HG02981 (cell line): ENCODE results near the gene UMAD1.
A peak's percentile ranks its signal among the peaks of the same experiment; 100 is the strongest.
"Not testable (repeated sequence)": the region's sequence is repeated elsewhere in the genome, so short reads cannot be mapped to it uniquely, and the experiment has no call there.

Experiments
- ATAC-seq: cut with Tn5 transposase; IDR thresholded peaks from one replicate; pipeline ENCODE4 v1.9.1; 2021; ENCODE audit warnings: mild to moderate bottlenecking, moderate library complexity; ENCODE audit not compliant: unreplicated experiment

Gene UMAD1

GRCh38 chr7:7793921-7794320 is 153.4 kb downstream of the UMAD1 start:
- no peak for ATAC-seq

GRCh38 chr7:7795203-7795602 is 154.7 kb downstream of the UMAD1 start:
- no peak for ATAC-seq

- ATAC-seq = no peak
Observed at GRCh38 chr7:7795630-7796121, 155.1 kb downstream of the UMAD1 start.

GRCh38 chr7:7798510-7798909 is 158.0 kb downstream of the UMAD1 start:
- no peak for ATAC-seq

- no peak for ATAC-seq
Observed at GRCh38 chr7:7799138-7799537, 158.6 kb downstream of the UMAD1 start.

GRCh38 chr7:7802531-7802930 is 162.0 kb downstream of the UMAD1 start:
- ATAC-seq = no peak

- ATAC-seq = no peak
Observed at GRCh38 chr7:7803715-7804178, 163.2 kb downstream of the UMAD1 start.

GRCh38 chr7:7804822-7805221 is 164.3 kb downstream of the UMAD1 start:
- ATAC-seq = not testable (repeated sequence)

- no peak for ATAC-seq
Observed at GRCh38 chr7:7805511-7806153, 165.1 kb downstream of the UMAD1 start.

GRCh38 chr7:7808156-7808555 is 167.6 kb downstream of the UMAD1 start:
- ATAC-seq = no peak

GRCh38 chr7:7808626-7809025 is 168.1 kb downstream of the UMAD1 start:
- ATAC-seq = no peak

GRCh38 chr7:7810380-7810779 is 169.8 kb downstream of the UMAD1 start:
- ATAC-seq = no peak

- ATAC-seq = no peak
Observed at GRCh38 chr7:7810826-7811225, 170.3 kb downstream of the UMAD1 start.

- no peak for ATAC-seq
Observed at GRCh38 chr7:7812112-7812511, 171.6 kb downstream of the UMAD1 start.

GRCh38 chr7:7815395-7815794 is 174.8 kb downstream of the UMAD1 start:
- no peak for ATAC-seq

GRCh38 chr7:7816084-7816483 is 175.5 kb downstream of the UMAD1 start:
- ATAC-seq = peak; percentile 37

GRCh38 chr7:7816816-7817536 is 176.4 kb downstream of the UMAD1 start:
- no peak for ATAC-seq

- no peak for ATAC-seq
Observed at GRCh38 chr7:7817748-7818147, 177.2 kb downstream of the UMAD1 start.

GRCh38 chr7:7818179-7818578 is 177.6 kb downstream of the UMAD1 start:
- not testable (repeated sequence) for ATAC-seq

GRCh38 chr7:7819442-7820247 is 179.1 kb downstream of the UMAD1 start:
- peak; percentile 59 for ATAC-seq

GRCh38 chr7:7820409-7820808 is 179.9 kb downstream of the UMAD1 start:
- no peak for ATAC-seq
